Activated CD4-positive, alpha-beta T cell treated with anti-CD3 and anti-CD28 coated beads, Interleukin-2, amount 10 ng/mL, durations not matched to agents 24 days and 14 days (primary cell): ENCODE results near the gene PKIG. TPM values are rescaled to one million over a fixed set of nuclear protein-coding genes. Genes with fewer than 3 reads are reported as not detected.
A peak's percentile ranks its signal among the peaks of the same experiment; 100 is the strongest.

Source experiments
- DNase-seq: peaks from one replicate; pipeline ENCODE4 v3.0.0; 2022
- H3K27ac Mint-ChIP-seq: one replicate; pipeline ENCODE4 v1.8.0; 2022; ENCODE audit warnings: mild to moderate bottlenecking, mixed read lengths
- H3K27me3 Mint-ChIP-seq: one replicate; pipeline ENCODE4 v1.8.0; 2022; ENCODE audit warnings: mixed read lengths
- H3K36me3 Mint-ChIP-seq: one replicate; pipeline ENCODE4 v1.8.0; 2022; ENCODE audit warnings: low read depth, mild to moderate bottlenecking, mixed read lengths
- H3K4me1 Mint-ChIP-seq: one replicate; pipeline ENCODE4 v1.8.0; 2021; ENCODE audit warnings: mixed read lengths
- H3K4me3 Mint-ChIP-seq: one replicate; pipeline ENCODE4 v1.8.0; 2022; ENCODE audit warnings: mild to moderate bottlenecking, moderate library complexity, mixed read lengths
- H3K9me3 Mint-ChIP-seq: one replicate; pipeline ENCODE4 v1.8.0; 2021; ENCODE audit warnings: mixed read lengths
- intact Hi-C: fragments of 100-400 bp; cut with micrococcal nuclease; formaldehyde crosslinking; loops from one replicate; pipeline ENCODE4 v1.15.1; 2023
- total RNA-seq: library from RNA; stranded (reverse); gene quantifications from 2 replicates; pipeline ENCODE4 v1.2.3, GENCODE V29; 2022

Gene PKIG
- total RNA-seq, 1 donor from 2014 or later = 1.7 TPM

- no peaks in the 10 kb centered on the region for H3K27me3 Mint-ChIP-seq
- no peaks in the 10 kb centered on the region for H3K36me3 Mint-ChIP-seq
- intact Hi-C loops = loop anchor here (10.0 kb wide), 1 partner anchor 49 kb away; no protein-coding TSS in a partner anchor
- H3K27ac Mint-ChIP-seq = no peak overlapping the region
- DNase-seq = no peak
- no peak overlapping the region for H3K4me3 Mint-ChIP-seq
- peaks cover 9% of the 10 kb centered on the region for H3K4me1 Mint-ChIP-seq
- H3K9me3 Mint-ChIP-seq = no peaks in the 10 kb centered on the region
Measured at GRCh38 chr20:44593751-44594150, 11.4 kb downstream of the PKIG start.

DNA sequence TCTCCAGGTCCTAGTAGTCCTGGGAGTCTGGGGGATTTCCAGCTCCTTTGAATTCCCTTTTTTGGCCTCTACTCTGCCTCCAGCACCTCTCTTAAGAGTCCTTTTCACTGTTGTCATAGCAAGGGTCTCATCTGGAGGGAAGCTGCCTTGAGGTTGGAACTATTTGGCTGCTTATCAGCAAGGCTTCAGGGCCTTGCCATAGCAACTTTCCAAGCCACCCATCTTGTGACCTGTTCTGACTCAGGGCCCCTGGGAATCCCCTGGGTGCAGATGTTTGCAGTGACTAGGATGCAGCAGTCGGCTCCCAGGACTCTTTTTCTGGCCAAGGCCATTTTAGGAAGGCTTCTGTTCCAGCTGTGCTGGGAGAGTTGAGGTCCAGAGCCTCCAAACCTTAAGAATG, 12.4 kb downstream of the PKIG start:
- DNase-seq = no peak
- Mint-ChIP-seq H3K27me3 (no peaks in the 10 kb centered on the region), H3K27ac (no peak overlapping the region), H3K4me1 (peaks cover 15% of the 10 kb centered on the region), H3K9me3 (no peaks in the 10 kb centered on the region), H3K4me3 (no peak overlapping the region), H3K36me3 (no peaks in the 10 kb centered on the region)
- intact Hi-C loops = loop anchor here (10.0 kb wide), 1 partner anchor 50 kb away; no protein-coding TSS in a partner anchor

- Mint-ChIP-seq H3K4me1 (peaks cover 18% of the 10 kb centered on the region), H3K27me3 (no peaks in the 10 kb centered on the region), H3K36me3 (no peaks in the 10 kb centered on the region), H3K9me3 (no peaks in the 10 kb centered on the region), H3K27ac (no peak overlapping the region), H3K4me3 (no peak overlapping the region)
- DNase-seq = no peak
- intact Hi-C loops = loop anchor here (10.0 kb wide), 1 partner anchor 51 kb away; no protein-coding TSS in a partner anchor
Measured at GRCh38 chr20:44596010-44596409, 13.6 kb downstream of the PKIG start.

- Mint-ChIP-seq H3K9me3 (no peaks in the 10 kb centered on the region), H3K4me3 (no peak overlapping the region), H3K27me3 (no peaks in the 10 kb centered on the region), H3K4me1 (peaks cover 23% of the 10 kb centered on the region), H3K36me3 (no peaks in the 10 kb centered on the region), H3K27ac (no peak overlapping the region)
- intact Hi-C loops = loop anchor here (10.0 kb wide), 1 partner anchor 52 kb away; no protein-coding TSS in a partner anchor
- no peak for DNase-seq
Measured at GRCh38 chr20:44596876-44597275, 14.5 kb downstream of the PKIG start.

GRCh38 chr20:44597516-44597915, 15.1 kb downstream of the PKIG start:
- Mint-ChIP-seq H3K27ac (no peak overlapping the region), H3K36me3 (no peaks in the 10 kb centered on the region), H3K9me3 (no peaks in the 10 kb centered on the region), H3K4me1 (peaks cover 24% of the 10 kb centered on the region), H3K4me3 (no peak overlapping the region), H3K27me3 (no peaks in the 10 kb centered on the region)
- intact Hi-C loops = loop anchor here (10.0 kb wide), 1 partner anchor 53 kb away; no protein-coding TSS in a partner anchor
- DNase-seq = no peak

DNA sequence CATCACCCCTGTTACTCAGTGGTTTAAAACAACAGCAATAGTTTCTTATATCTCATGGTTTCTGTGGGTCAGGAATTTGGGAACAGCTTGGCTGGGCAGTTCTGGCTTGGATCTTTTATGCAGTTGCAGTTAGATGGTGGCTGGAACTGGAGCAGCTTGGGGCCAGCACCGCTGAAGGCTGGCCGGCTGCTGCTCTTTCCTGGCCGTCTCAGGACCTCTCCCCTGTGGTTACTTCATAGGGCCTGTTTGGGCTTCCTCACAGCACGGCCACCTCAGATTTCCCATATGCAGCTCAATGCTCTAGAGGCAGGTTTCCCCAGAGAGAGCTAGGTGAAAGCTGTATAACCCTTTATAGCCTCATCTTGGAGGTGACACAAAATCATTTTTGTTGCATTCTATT, 15.6 kb downstream of the PKIG start:
- Mint-ChIP-seq H3K27me3 (no peaks in the 10 kb centered on the region), H3K4me1 (peaks cover 24% of the 10 kb centered on the region), H3K36me3 (no peaks in the 10 kb centered on the region), H3K4me3 (no peak overlapping the region), H3K27ac (peak overlapping the region; percentile 85), H3K9me3 (no peaks in the 10 kb centered on the region)
- intact Hi-C loops = loop anchor here (10.0 kb wide), 1 partner anchor 53 kb away; no protein-coding TSS in a partner anchor
- no peak for DNase-seq

- H3K36me3 Mint-ChIP-seq = no peaks in the 10 kb centered on the region
- H3K4me1 Mint-ChIP-seq = peaks cover 24% of the 10 kb centered on the region
- no peaks in the 10 kb centered on the region for H3K27me3 Mint-ChIP-seq
- DNase-seq = peak; percentile 71
- intact Hi-C loops = loop anchor here (10.0 kb wide), 1 partner anchor 54 kb away; no protein-coding TSS in a partner anchor
- peak overlapping the region; percentile 74 for H3K4me3 Mint-ChIP-seq
- no peaks in the 10 kb centered on the region for H3K9me3 Mint-ChIP-seq
- H3K27ac Mint-ChIP-seq = peak overlapping the region; percentile 85
Measured at GRCh38 chr20:44598423-44599305, 16.3 kb downstream of the PKIG start.

DNA sequence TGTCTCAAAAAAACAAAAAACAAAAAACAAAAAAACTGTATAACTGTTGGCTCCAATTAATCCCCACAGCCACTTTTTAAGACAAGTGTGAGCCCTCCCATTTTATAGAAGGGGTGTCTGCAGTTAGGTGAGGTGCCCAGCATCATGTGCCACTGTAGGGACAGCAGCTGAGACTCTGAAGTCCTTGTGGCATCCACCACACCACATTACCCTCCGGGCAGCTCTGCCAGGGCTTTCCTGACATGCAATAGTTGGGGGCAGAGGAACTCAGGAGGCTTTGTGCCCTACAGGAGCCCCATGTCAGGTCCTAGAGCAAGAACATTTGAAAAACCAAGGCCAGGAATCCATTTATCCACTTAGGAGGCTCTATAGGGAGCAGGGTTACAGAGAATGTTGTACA, 17.3 kb downstream of the PKIG start:
- DNase-seq = no peak
- Mint-ChIP-seq H3K4me1 (peaks cover 24% of the 10 kb centered on the region), H3K36me3 (no peaks in the 10 kb centered on the region), H3K27ac (peak overlapping the region; percentile 21), H3K27me3 (no peaks in the 10 kb centered on the region), H3K4me3 (no peak overlapping the region), H3K9me3 (no peaks in the 10 kb centered on the region)
- intact Hi-C loops = loop anchor here (10.0 kb wide), 1 partner anchor 55 kb away; no protein-coding TSS in a partner anchor

GRCh38 chr20:44600301-44600700, 17.9 kb downstream of the PKIG start:
- no peaks in the 10 kb centered on the region for H3K27me3 Mint-ChIP-seq
- intact Hi-C loops = no loop called here
- DNase-seq = no peak
- no peaks in the 10 kb centered on the region for H3K36me3 Mint-ChIP-seq
- no peaks in the 10 kb centered on the region for H3K9me3 Mint-ChIP-seq
- H3K27ac Mint-ChIP-seq = no peak overlapping the region
- no peak overlapping the region for H3K4me3 Mint-ChIP-seq
- H3K4me1 Mint-ChIP-seq = peaks cover 24% of the 10 kb centered on the region

DNA sequence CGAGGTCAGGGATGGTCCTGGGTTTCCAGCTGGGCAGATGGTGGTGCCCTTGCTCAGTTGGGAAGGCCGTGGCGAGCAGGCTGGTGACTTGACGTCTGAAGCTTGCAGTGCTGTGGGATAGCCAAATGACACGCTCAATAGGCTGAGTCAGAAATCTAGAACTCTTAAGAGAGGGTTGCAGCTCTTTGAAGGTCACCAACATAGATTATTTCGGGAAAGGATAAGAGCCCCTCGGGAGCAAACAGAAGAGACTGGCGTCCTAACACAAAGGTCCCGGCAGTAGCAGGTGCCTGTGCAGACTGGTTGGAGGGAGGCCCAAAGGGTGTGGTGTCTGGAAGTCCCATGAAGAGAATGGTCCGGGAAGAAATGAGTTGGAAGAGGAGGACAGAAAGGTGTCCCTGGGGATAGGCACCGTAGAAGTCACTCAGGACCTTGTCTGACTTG, 18.4 kb downstream of the PKIG start:
- H3K36me3 Mint-ChIP-seq = no peaks in the 10 kb centered on the region
- no peak for DNase-seq
- intact Hi-C loops = no loop called here
- no peak overlapping the region for H3K27ac Mint-ChIP-seq
- H3K27me3 Mint-ChIP-seq = no peaks in the 10 kb centered on the region
- peaks cover 24% of the 10 kb centered on the region for H3K4me1 Mint-ChIP-seq
- H3K9me3 Mint-ChIP-seq = no peaks in the 10 kb centered on the region
- H3K4me3 Mint-ChIP-seq = no peak overlapping the region

DNA sequence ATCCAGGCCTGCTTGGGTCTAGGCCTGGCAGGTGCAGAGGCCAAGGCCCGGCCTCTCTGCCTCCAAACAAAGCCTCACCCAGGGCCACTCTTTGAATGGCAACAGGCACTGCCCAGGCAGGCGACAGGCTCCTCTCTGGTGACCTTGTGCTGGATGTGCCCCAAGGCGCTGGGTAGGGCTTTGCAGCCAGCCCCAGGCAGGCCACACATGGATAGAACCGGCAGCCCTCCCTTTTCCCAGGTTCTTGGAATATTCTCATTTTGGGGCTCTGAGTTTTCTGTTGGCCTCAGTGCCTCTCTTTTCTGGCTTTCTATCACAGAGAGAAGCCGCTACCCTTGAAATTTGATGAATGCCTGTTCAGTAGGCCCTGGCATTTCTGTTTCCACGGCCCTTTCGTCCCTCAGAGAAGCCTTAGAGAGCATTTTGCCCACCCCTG, 18.9 kb downstream of the PKIG start:
- Mint-ChIP-seq H3K4me1 (peaks cover 24% of the 10 kb centered on the region), H3K4me3 (no peak overlapping the region), H3K9me3 (no peaks in the 10 kb centered on the region), H3K27me3 (no peaks in the 10 kb centered on the region), H3K27ac (no peak overlapping the region), H3K36me3 (no peaks in the 10 kb centered on the region)
- intact Hi-C loops = no loop called here
- no peak for DNase-seq

DNA sequence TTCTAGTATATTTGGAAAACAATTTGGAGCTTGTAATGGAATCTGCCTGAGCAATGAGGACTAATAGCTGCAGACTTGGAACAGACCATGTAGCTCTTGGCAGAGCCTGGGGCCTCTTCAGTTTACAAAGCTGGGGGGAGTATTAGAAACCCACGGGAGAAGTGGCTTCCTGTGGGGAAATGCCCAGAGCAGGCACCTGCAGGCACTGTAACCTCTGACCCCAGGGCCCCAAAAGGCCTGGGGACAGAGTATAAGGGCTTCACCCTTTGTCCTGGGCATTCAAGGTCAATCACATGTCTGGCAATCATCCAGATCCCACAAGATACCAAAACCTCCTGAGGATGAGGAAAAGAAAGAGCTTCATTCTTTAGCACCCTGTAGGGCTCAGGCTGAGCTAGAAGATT, 19.4 kb downstream of the PKIG start:
- DNase-seq = no peak
- intact Hi-C loops = no loop called here
- H3K9me3 Mint-ChIP-seq = no peaks in the 10 kb centered on the region
- no peak overlapping the region for H3K4me3 Mint-ChIP-seq
- H3K27me3 Mint-ChIP-seq = no peaks in the 10 kb centered on the region
- no peaks in the 10 kb centered on the region for H3K36me3 Mint-ChIP-seq
- no peak overlapping the region for H3K27ac Mint-ChIP-seq
- H3K4me1 Mint-ChIP-seq = peaks cover 24% of the 10 kb centered on the region

- intact Hi-C loops = no loop called here
- no peaks in the 10 kb centered on the region for H3K36me3 Mint-ChIP-seq
- no peak for DNase-seq
- no peak overlapping the region for H3K27ac Mint-ChIP-seq
- no peaks in the 10 kb centered on the region for H3K27me3 Mint-ChIP-seq
- H3K4me1 Mint-ChIP-seq = peaks cover 19% of the 10 kb centered on the region
- no peaks in the 10 kb centered on the region for H3K9me3 Mint-ChIP-seq
- H3K4me3 Mint-ChIP-seq = no peak overlapping the region
Measured at GRCh38 chr20:44603327-44603726, 20.9 kb downstream of the PKIG start.

DNA sequence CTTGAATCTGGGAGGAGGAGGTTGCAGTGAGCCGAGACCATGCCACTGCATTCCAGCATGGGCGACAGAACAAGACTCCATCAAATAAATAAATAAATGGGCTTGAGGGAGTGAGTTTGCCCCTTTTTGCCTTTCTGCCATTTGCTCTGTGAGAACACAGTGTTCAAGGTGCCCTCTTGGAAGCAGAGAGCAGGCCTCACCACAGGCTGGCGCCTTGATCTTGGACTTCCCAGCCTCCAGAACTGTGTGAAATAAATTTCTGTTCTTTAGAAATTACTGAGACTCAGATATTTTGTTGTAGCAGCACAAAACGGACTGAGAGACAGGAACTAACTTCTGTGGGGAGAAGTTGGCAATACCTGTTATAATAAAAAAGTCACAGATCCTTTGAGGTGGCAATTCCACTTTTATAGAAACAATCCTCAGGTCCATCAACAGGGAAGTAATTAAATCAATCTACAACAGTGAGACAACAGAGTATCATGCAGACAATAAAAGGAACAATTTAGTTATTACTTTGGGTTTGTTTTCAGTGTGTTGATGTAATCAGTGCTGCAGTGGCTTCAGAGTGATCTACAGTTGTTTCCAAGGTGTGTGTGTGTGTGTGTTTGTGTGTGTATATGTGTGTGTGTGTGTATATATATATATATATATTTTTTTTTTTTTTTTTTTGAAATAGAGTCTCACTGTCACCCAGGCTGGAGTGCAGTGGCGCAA, 24.5 kb downstream of the PKIG start:
- no peaks in the 10 kb centered on the region for H3K9me3 Mint-ChIP-seq
- H3K4me1 Mint-ChIP-seq = peaks cover 9% of the 10 kb centered on the region
- no peaks in the 10 kb centered on the region for H3K27me3 Mint-ChIP-seq
- no peak overlapping the region for H3K27ac Mint-ChIP-seq
- DNase-seq = no peak
- no peak overlapping the region for H3K4me3 Mint-ChIP-seq
- intact Hi-C loops = no loop called here
- H3K36me3 Mint-ChIP-seq = peaks cover 1% of the 10 kb centered on the region
